H9 (cell line): ENCODE data around the gene TTC21B. TPM values are rescaled to one million over a fixed set of nuclear protein-coding genes. Genes with fewer than 3 reads are reported as not detected.

Experiments used
- DNase-seq: peaks from one replicate; pipeline ENCODE4 v3.0.0-alpha.2; 2017
- H2AFZ ChIP-seq: one replicate; pipeline ENCODE4 v1.6.1; 2013; ENCODE audit warnings: mild to moderate bottlenecking, low read length, control low read depth, moderate library complexity
- H2AK5ac ChIP-seq: 2 replicates; pipeline ENCODE4 v1.6.1; 2013; ENCODE audit warnings: low read length, control low read depth, mixed read lengths; ENCODE audit not compliant: insufficient read length
- H2BK120ac ChIP-seq: one replicate; pipeline ENCODE4 v1.6.1; 2013; ENCODE audit warnings: low read depth, mild to moderate bottlenecking, low read length, control low read depth, inconsistent platforms; ENCODE audit not compliant: poor library complexity, severe bottlenecking
- H2BK12ac ChIP-seq: 2 replicates; pipeline ENCODE4 v1.6.1; 2013; ENCODE audit warnings: low read length, control low read depth, mixed read lengths, low read depth; ENCODE audit not compliant: insufficient read length
- H2BK15ac ChIP-seq: 2 replicates; pipeline ENCODE4 v1.6.1; 2013; ENCODE audit warnings: low read depth, low read length, control low read depth
- H2BK20ac ChIP-seq: one replicate; pipeline ENCODE4 v1.6.1; 2013; ENCODE audit warnings: low read depth, mild to moderate bottlenecking, low read length, control low read depth, inconsistent platforms; ENCODE audit not compliant: poor library complexity, severe bottlenecking
- H2BK5ac ChIP-seq: 2 replicates; pipeline ENCODE4 v1.6.1; 2013; ENCODE audit warnings: low read length, control low read depth, mixed read lengths; ENCODE audit not compliant: insufficient read length
- H3K14ac ChIP-seq: 2 replicates; pipeline ENCODE4 v1.6.1; 2013; ENCODE audit warnings: low read length, control low read depth; ENCODE audit not compliant: insufficient read depth
- H3K18ac ChIP-seq: 2 replicates; pipeline ENCODE4 v1.6.1; 2013; ENCODE audit warnings: low read depth, mild to moderate bottlenecking, mixed read lengths, low read length, control low read depth; ENCODE audit not compliant: insufficient read length
- H3K23ac ChIP-seq: 2 replicates; pipeline ENCODE4 v1.6.1; 2013; ENCODE audit warnings: low read length, control low read depth, mixed read lengths, low read depth; ENCODE audit not compliant: insufficient read length
- H3K23me2 ChIP-seq: 2 replicates; pipeline ENCODE4 v1.6.1; 2013; ENCODE audit warnings: low read depth, mild to moderate bottlenecking, mixed read lengths, low read length, control low read depth; ENCODE audit not compliant: insufficient read length, poor library complexity, severe bottlenecking
- H3K27ac ChIP-seq: 2 replicates; pipeline ENCODE4 v1.5.1; 2013; ENCODE audit warnings: low read length, control low read depth, mixed read lengths, low read depth; ENCODE audit not compliant: insufficient read length
- H3K27me3 ChIP-seq: 2 replicates; pipeline ENCODE4 v1.6.1; 2013; ENCODE audit warnings: low read length, control low read depth, inconsistent platforms; ENCODE audit not compliant: insufficient read depth
- H3K4ac ChIP-seq: 2 replicates; pipeline ENCODE4 v1.6.1; 2013; ENCODE audit warnings: low read depth, mild to moderate bottlenecking, control low read depth, inconsistent platforms, low read length, moderate library complexity
- H3K4me1 ChIP-seq: 2 replicates; pipeline ENCODE4 v1.6.1; 2013; ENCODE audit warnings: low read length, control low read depth, inconsistent platforms; ENCODE audit not compliant: insufficient read depth
- H3K4me2 ChIP-seq: 2 replicates; pipeline ENCODE4 v1.6.1; 2013; ENCODE audit warnings: low read length, control low read depth, mixed read lengths; ENCODE audit not compliant: insufficient read length, insufficient read depth
- H3K56ac ChIP-seq: 2 replicates; pipeline ENCODE4 v1.6.1; 2013; ENCODE audit warnings: low read depth, mild to moderate bottlenecking, mixed read lengths, low read length, control low read depth; ENCODE audit not compliant: insufficient read length
- H3K79me1 ChIP-seq: 2 replicates; pipeline ENCODE4 v1.6.1; 2013; ENCODE audit warnings: low read depth, mild to moderate bottlenecking, moderate library complexity, low read length, control low read depth, inconsistent platforms; ENCODE audit not compliant: insufficient read depth, poor library complexity, severe bottlenecking
- H3K79me2 ChIP-seq: 2 replicates; pipeline ENCODE4 v1.6.1; 2013; ENCODE audit warnings: low read length, control low read depth, inconsistent platforms; ENCODE audit not compliant: insufficient read depth
- H3K9ac ChIP-seq: 2 replicates; pipeline ENCODE4 v1.6.1; 2013; ENCODE audit warnings: low read length, control low read depth, mixed read lengths; ENCODE audit not compliant: insufficient read length; ENCODE audit errors: extremely low read depth
- H3K9me3 ChIP-seq: one replicate; pipeline ENCODE4 v1.6.1; 2013; ENCODE audit warnings: low read depth, low read length, inconsistent platforms; ENCODE audit not compliant: control insufficient read depth
- H3T11ph ChIP-seq: one replicate; pipeline ENCODE4 v1.6.1; 2013; ENCODE audit warnings: mild to moderate bottlenecking, low read length, control low read depth, inconsistent platforms
- H4K20me1 ChIP-seq: one replicate; pipeline ENCODE4 v1.6.1; 2013; ENCODE audit not compliant: control insufficient read depth, insufficient read length, insufficient read depth
- H4K5ac ChIP-seq: 2 replicates; pipeline ENCODE4 v1.6.1; 2013; ENCODE audit warnings: low read depth, mild to moderate bottlenecking, mixed read lengths, low read length, control low read depth; ENCODE audit not compliant: insufficient read length
- H4K8ac ChIP-seq: replicated peaks from 2 replicates; pipeline ENCODE4 v1.6.1; 2013; ENCODE audit warnings: low read length, control low read depth, mixed read lengths, low read depth; ENCODE audit not compliant: insufficient read length
- H4K91ac ChIP-seq: 2 replicates; pipeline ENCODE4 v1.6.1; 2013; ENCODE audit warnings: low read depth, mild to moderate bottlenecking, moderate library complexity, mixed read lengths, low read length, control low read depth; ENCODE audit not compliant: insufficient read length
- H3K27ac Mint-ChIP-seq, 3 experiments: 2 replicates in 2 of 3; 3 replicates in 1 of 3; pipeline ENCODE4 v1.8.0; 2020 to 2021; ENCODE audit warnings: mixed read lengths in 3 of 3, mild to moderate bottlenecking in 1 of 3, moderate library complexity in 1 of 3
- H3K27me3 Mint-ChIP-seq: 2 replicates; pipeline ENCODE4 v1.8.0; 2021; ENCODE audit warnings: low read depth, mild to moderate bottlenecking, moderate library complexity, mixed read lengths
- H3K36me3 Mint-ChIP-seq, 3 experiments: 2 replicates in 2 of 3; 3 replicates in 1 of 3; pipeline ENCODE4 v1.8.0; 2020 to 2021; ENCODE audit warnings: low read depth in 3 of 3, mixed read lengths in 3 of 3; ENCODE audit not compliant: insufficient read depth in 1 of 3
- H3K4me1 Mint-ChIP-seq, 2 experiments: 2 replicates each; pipeline ENCODE4 v1.8.0; 2020; ENCODE audit warnings: mixed read lengths in 2 of 2
- H3K4me3 Mint-ChIP-seq, 2 experiments: 2 replicates in 1 of 2; 3 replicates in 1 of 2; pipeline ENCODE4 v1.8.0; 2020 to 2021; ENCODE audit warnings: mild to moderate bottlenecking in 2 of 2, mixed read lengths in 2 of 2, moderate library complexity in 1 of 2
- H3K9me3 Mint-ChIP-seq, 2 experiments: 2 replicates in 1 of 2; 3 replicates in 1 of 2; pipeline ENCODE4 v1.8.0; 2020; ENCODE audit warnings: mild to moderate bottlenecking in 2 of 2, mixed read lengths in 2 of 2, moderate library complexity in 1 of 2
- CTCF ChIP-seq: fragments of 200-600 bp; sonication (generic); conservative IDR thresholded peaks from 3 replicates; pipeline ENCODE4 v1.8.0; 2021; ENCODE audit warnings: antibody characterized with exemption, mild to moderate bottlenecking
- WGBS: extraction: QIAGEN DNeasy Blood & Tissue Kit; methylation state at CpG from one replicate; pipeline ENCODE4 v1.1.7; 2013; ENCODE audit warnings: missing lambda C conversion rate, low lambda C conversion rate, mixed read lengths; ENCODE audit not compliant: insufficient read length; ENCODE audit errors: extremely low coverage; 5-methylcytosine and 5-hydroxymethylcytosine counted together
- total RNA-seq: library from RNA; stranded (reverse); gene quantifications from 2 replicates; pipeline ENCODE4 v1.2.1, GENCODE V29; 2021

TTC21B gene
- total RNA-seq, 1 experiment from 2014 or later, result 16.6 TPM

DNA sequence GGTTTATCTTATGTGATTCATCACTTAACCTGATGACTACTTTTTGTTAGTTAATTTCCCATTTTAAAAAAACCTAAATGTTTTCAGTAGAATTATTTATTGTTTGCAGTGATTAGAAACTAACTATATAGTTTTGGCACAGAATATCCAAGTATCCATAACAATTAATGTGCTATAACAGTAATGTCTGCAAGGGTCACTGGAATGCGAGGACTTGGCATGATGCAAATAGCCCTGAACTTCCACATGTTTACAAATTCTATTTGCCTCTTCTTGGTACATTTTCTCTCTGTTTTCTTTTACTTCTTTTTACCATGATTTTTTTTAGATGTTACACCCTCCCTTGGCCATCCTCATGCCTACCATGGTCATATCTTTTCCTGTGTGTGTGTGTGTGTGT lies 110.2 kb downstream of the TTC21B start:
- H2BK20ac ChIP-seq, result no peak overlapping the region
- no peaks in the 10 kb centered on the region for H3K79me2 ChIP-seq
- no peak overlapping the region for H3K4me2 ChIP-seq
- Mint-ChIP-seq H3K27ac (peak overlapping the region in 1 of 3 experiments; percentile 97; a peak in 3 of 7 replicates), H3K4me1 (peaks cover 49 to 54% of the 10 kb centered on the region in 2 experiments), H3K27me3 (no peaks in the 10 kb centered on the region), H3K36me3 (peaks cover 0 to 13% (median 4%) of the 10 kb centered on the region in 3 experiments; a peak in 4 of 7 replicates), H3K9me3 (peaks cover 2 to 3% of the 10 kb centered on the region in 2 experiments; a peak in 2 of 5 replicates), H3K4me3 (no peak overlapping the region)
- H3K56ac ChIP-seq, result no peak overlapping the region
- no peak overlapping the region for H3K9ac ChIP-seq
- no peaks in the 10 kb centered on the region for H4K20me1 ChIP-seq
- H3K9me3 ChIP-seq, result no peaks in the 10 kb centered on the region
- H2BK120ac ChIP-seq, result no peak overlapping the region
- no peaks in the 10 kb centered on the region for H3K27me3 ChIP-seq
- no peak overlapping the region for H3K18ac ChIP-seq
- no peak overlapping the region for H2AFZ ChIP-seq
- no peak overlapping the region for H2BK15ac ChIP-seq
- H4K5ac ChIP-seq, result no peak overlapping the region
- WGBS, result no CpG with 5 or more reads among the region's 1 CpG
- H4K8ac ChIP-seq, result no peak overlapping the region
- no peak overlapping the region for H4K91ac ChIP-seq
- no peak overlapping the region for H2AK5ac ChIP-seq
- H2BK12ac ChIP-seq, result no peak overlapping the region
- peaks cover 3% of the 10 kb centered on the region; the same call in 1 of the 2 replicates for H3K4me1 ChIP-seq
- H3K27ac ChIP-seq, result no peak overlapping the region
- DNase-seq, result no peak
- H3K79me1 ChIP-seq, result no peaks in the 10 kb centered on the region
- H3K23ac ChIP-seq, result no peak overlapping the region
- no peak overlapping the region for H2BK5ac ChIP-seq
- no peak for TF ChIP-seq CTCF
- H3K23me2 ChIP-seq, result no peaks in the 10 kb centered on the region
- H3K4ac ChIP-seq, result no peak overlapping the region
- H3K14ac ChIP-seq, result no peak overlapping the region
- no peak overlapping the region for H3T11ph ChIP-seq
